ENCODE measurements around the gene ANKRD12.

The ANKRD12 gene

GRCh38 chr18:9094307-9095226, 42.0 kb upstream of the ANKRD12 start:
- Histone ChIP-seq H3K36me3 (ENCODE audit: insufficient read depth, low read length) (no peaks in the 10 kb centered on the region), H3K4me3 (no peak overlapping the region), H3K27ac (no peak overlapping the region), H3K9me3 (ENCODE audit: low read depth, low read length) (no peaks in the 10 kb centered on the region), H3K9ac (ENCODE audit: insufficient read length) (no peak overlapping the region)
- DNase-seq (ENCODE audit: low read depth, low spot score) = no peak
- TF ChIP-seq POLR2AphosphoS5 (IDR thresholded peaks at IDR 0.05; ENCODE audit: borderline replicate concordance, low read depth, low read length) = no peak
- no peak for TF ChIP-seq EZH2 (IDR thresholded peaks at IDR 0.05)
- TF ChIP-seq FOXP2 (optimal IDR thresholded peaks at IDR 0.05; ENCODE audit: control extremely low read depth, extremely low read length, insufficient read depth) = no peak

GRCh38 chr18:9095297-9096006, 41.1 kb upstream of the ANKRD12 start:
- DNase-seq (ENCODE audit: low read depth, low spot score) = no peak
- no peak for TF ChIP-seq EZH2 (IDR thresholded peaks at IDR 0.05)
- TF ChIP-seq POLR2AphosphoS5 (IDR thresholded peaks at IDR 0.05; ENCODE audit: borderline replicate concordance, low read depth, low read length) = no peak
- TF ChIP-seq FOXP2 (optimal IDR thresholded peaks at IDR 0.05; ENCODE audit: control extremely low read depth, extremely low read length, insufficient read depth) = no peak
- H3K9ac ChIP-seq (ENCODE audit: insufficient read length) = no peak overlapping the region
- H3K9me3 ChIP-seq (ENCODE audit: low read depth, low read length) = no peaks in the 10 kb centered on the region
- no peaks in the 10 kb centered on the region for H3K36me3 ChIP-seq (ENCODE audit: insufficient read depth, low read length)
- H3K4me3 ChIP-seq = no peak overlapping the region
- H3K27ac ChIP-seq = no peak overlapping the region

GRCh38 chr18:9096007-9096371, 40.6 kb upstream of the ANKRD12 start:
- Histone ChIP-seq H3K4me3 (no peak overlapping the region), H3K27ac (no peak overlapping the region), H3K36me3 (ENCODE audit: insufficient read depth, low read length) (no peaks in the 10 kb centered on the region)

GRCh38 chr18:9096685-9097084, 39.9 kb upstream of the ANKRD12 start:
- no peak overlapping the region for H3K4me3 ChIP-seq
- H3K9me3 ChIP-seq (ENCODE audit: low read depth, low read length) = no peaks in the 10 kb centered on the region
- no peak overlapping the region for H3K27ac ChIP-seq
- no peak for DNase-seq (ENCODE audit: low read depth, low spot score)
- no peaks in the 10 kb centered on the region for H3K36me3 ChIP-seq (ENCODE audit: insufficient read depth, low read length)
- no peak overlapping the region for H3K9ac ChIP-seq (ENCODE audit: insufficient read length)
- TF ChIP-seq POLR2AphosphoS5 (IDR thresholded peaks at IDR 0.05; ENCODE audit: borderline replicate concordance, low read depth, low read length) (no peak), FOXP2 (optimal IDR thresholded peaks at IDR 0.05; ENCODE audit: control extremely low read depth, extremely low read length, insufficient read depth) (no peak), EZH2 (IDR thresholded peaks at IDR 0.05) (no peak)

More at GRCh38 chr18:9096007-9096371, 40.6 kb upstream of the ANKRD12 start:
- DNase-seq (ENCODE audit: low read depth, low spot score) = no peak
- Histone ChIP-seq H3K9me3 (ENCODE audit: low read depth, low read length) (no peaks in the 10 kb centered on the region), H3K9ac (ENCODE audit: insufficient read length) (no peak overlapping the region)
- TF ChIP-seq POLR2AphosphoS5 (IDR thresholded peaks at IDR 0.05; ENCODE audit: borderline replicate concordance, low read depth, low read length) (no peak), EZH2 (IDR thresholded peaks at IDR 0.05) (no peak)

GRCh38 chr18:9097349-9097748, 39.2 kb upstream of the ANKRD12 start:
- no peak for DNase-seq (ENCODE audit: low read depth, low spot score)
- Histone ChIP-seq H3K9ac (ENCODE audit: insufficient read length) (no peak overlapping the region), H3K27ac (no peak overlapping the region), H3K36me3 (ENCODE audit: insufficient read depth, low read length) (no peaks in the 10 kb centered on the region), H3K9me3 (ENCODE audit: low read depth, low read length) (no peaks in the 10 kb centered on the region), H3K4me3 (no peak overlapping the region)
- TF ChIP-seq EZH2 (IDR thresholded peaks at IDR 0.05) (no peak), FOXP2 (optimal IDR thresholded peaks at IDR 0.05; ENCODE audit: control extremely low read depth, extremely low read length, insufficient read depth) (no peak), POLR2AphosphoS5 (IDR thresholded peaks at IDR 0.05; ENCODE audit: borderline replicate concordance, low read depth, low read length) (no peak)

GRCh38 chr18:9100796-9101195, 35.8 kb upstream of the ANKRD12 start:
- Histone ChIP-seq H3K4me3 (no peak overlapping the region), H3K9ac (ENCODE audit: insufficient read length) (no peak overlapping the region), H3K27ac (no peak overlapping the region), H3K9me3 (ENCODE audit: low read depth, low read length) (no peaks in the 10 kb centered on the region), H3K36me3 (ENCODE audit: insufficient read depth, low read length) (peaks cover 15% of the 10 kb centered on the region; the same call in 1 of the 2 replicates)
- no peak for DNase-seq (ENCODE audit: low read depth, low spot score)
- TF ChIP-seq POLR2AphosphoS5 (IDR thresholded peaks at IDR 0.05; ENCODE audit: borderline replicate concordance, low read depth, low read length) (no peak), FOXP2 (optimal IDR thresholded peaks at IDR 0.05; ENCODE audit: control extremely low read depth, extremely low read length, insufficient read depth) (no peak), EZH2 (IDR thresholded peaks at IDR 0.05) (no peak)

GRCh38 chr18:9101730-9102507, 34.7 kb upstream of the ANKRD12 start:
- Histone ChIP-seq H3K27ac (peak overlapping the region; percentile 74), H3K9me3 (ENCODE audit: low read depth, low read length) (no peaks in the 10 kb centered on the region), H3K9ac (ENCODE audit: insufficient read length) (peak overlapping the region; percentile 75), H3K4me3 (peak overlapping the region; percentile 96), H3K36me3 (ENCODE audit: insufficient read depth, low read length) (peaks cover 16% of the 10 kb centered on the region; the same call in 1 of the 2 replicates)
- DNase-seq (ENCODE audit: low read depth, low spot score) = no peak
- TF ChIP-seq FOXP2 (optimal IDR thresholded peaks at IDR 0.05; ENCODE audit: control extremely low read depth, extremely low read length, insufficient read depth) (no peak), EZH2 (IDR thresholded peaks at IDR 0.05) (no peak), POLR2AphosphoS5 (IDR thresholded peaks at IDR 0.05; ENCODE audit: borderline replicate concordance, low read depth, low read length) (no peak; the same call in 1 of the 2 replicates)
